HepG2 (cell line): Measurements from ENCODE around the gene RPL26. TPM values are rescaled to one million over a fixed set of nuclear protein-coding genes. Genes with fewer than 3 reads are reported as not detected.

Source experiments
- ATAD3A ChIP-seq: sonication (generic); formaldehyde crosslinking; IDR thresholded peaks from 2 replicates; pipeline ENCODE4 v1.4.0; 2020; ENCODE audit warnings: missing genetic modification reagents
- ATF1 ChIP-seq: IDR thresholded peaks from 2 replicates; pipeline ENCODE4 v1.6.1; 2016; ENCODE audit warnings: mild to moderate bottlenecking, control low read depth
- ELF4 ChIP-seq: sonication (generic); formaldehyde crosslinking; IDR thresholded peaks from 2 replicates; pipeline ENCODE4 v1.5.0; 2020; ENCODE audit warnings: missing genetic modification reagents, mild to moderate bottlenecking, moderate library complexity, borderline replicate concordance
- ERF ChIP-seq: IDR thresholded peaks from 2 replicates; pipeline ENCODE4 v1.6.1; 2018; ENCODE audit warnings: missing biosample characterization, missing genetic modification reagents
- FOXK2 ChIP-seq: fragments of 450-650 bp; IDR thresholded peaks from 2 replicates; pipeline ENCODE4 v1.6.1; 2016
- FOXP1 ChIP-seq, 2 experiments: fragments of 450-650 bp in 1 of 2; IDR thresholded peaks; 2 replicates each; pipeline ENCODE4 v1.6.1; 2017 to 2018; ENCODE audit warnings: antibody characterized with exemption in 1 of 2
- HIC2 ChIP-seq: sonication (generic); formaldehyde crosslinking; IDR thresholded peaks from 2 replicates; pipeline ENCODE4 v1.9.0; 2022; ENCODE audit warnings: low read depth, missing genetic modification reagents
- IRF2 ChIP-seq: IDR thresholded peaks from 2 replicates; pipeline ENCODE4 v1.6.1; 2018; ENCODE audit warnings: missing genetic modification reagents, missing compliant biosample characterization
- NCOR1 ChIP-seq: fragments of 200-600 bp; sonication (generic); IDR thresholded peaks from 2 replicates; pipeline ENCODE4 v1.7.0; 2017; ENCODE audit warnings: antibody characterized with exemption, low read length, borderline replicate concordance
- NFIC ChIP-seq: IDR thresholded peaks from 2 replicates; pipeline ENCODE4 v1.6.1; 2012; ENCODE audit warnings: mild to moderate bottlenecking, low read length, inconsistent platforms
- NFKBIZ ChIP-seq: IDR thresholded peaks from 2 replicates; pipeline ENCODE4 v1.6.1; 2018; ENCODE audit warnings: missing genetic modification reagents, missing compliant biosample characterization
- RAD51 ChIP-seq: fragments of 450-650 bp; IDR thresholded peaks from 2 replicates; pipeline ENCODE4 v1.6.1; 2016; ENCODE audit warnings: borderline replicate concordance
- RBFOX2 ChIP-seq: fragments of 200-400 bp; formaldehyde crosslinking; IDR thresholded peaks from 2 replicates; pipeline ENCODE4 v1.6.1; 2017; ENCODE audit warnings: low read depth, mild to moderate bottlenecking, low read length
- TMF1 ChIP-seq: sonication (generic); formaldehyde crosslinking; IDR thresholded peaks from 2 replicates; pipeline ENCODE4 v1.8.1; 2022; ENCODE audit warnings: low read depth, missing genetic modification reagents
- ZBTB33 ChIP-seq: sonication (generic); formaldehyde crosslinking; IDR thresholded peaks from 2 replicates; pipeline ENCODE4 v1.4.0; 2020; ENCODE audit warnings: missing genetic modification reagents
- ZBTB7A ChIP-seq: sonication (generic); formaldehyde crosslinking; IDR thresholded peaks from 2 replicates; pipeline ENCODE4 v1.8.0; 2022; ENCODE audit warnings: mild to moderate bottlenecking, missing genetic modification reagents
- ZNF232 ChIP-seq: sonication (generic); formaldehyde crosslinking; IDR thresholded peaks from 2 replicates; pipeline ENCODE4 v1.4.0; 2020; ENCODE audit warnings: missing genetic modification reagents, borderline replicate concordance
- ZNF264 ChIP-seq: sonication (generic); formaldehyde crosslinking; IDR thresholded peaks from 2 replicates; pipeline ENCODE4 v1.4.0; 2020; ENCODE audit warnings: missing genetic modification reagents
- ZNF280B ChIP-seq: sonication (generic); formaldehyde crosslinking; IDR thresholded peaks from 2 replicates; pipeline ENCODE4 v1.5.0; 2020; ENCODE audit warnings: missing genetic modification reagents, mild to moderate bottlenecking, borderline replicate concordance
- ZNF354B ChIP-seq: sonication (generic); formaldehyde crosslinking; IDR thresholded peaks from 2 replicates; pipeline ENCODE4 v1.8.0; 2022; ENCODE audit warnings: mild to moderate bottlenecking, missing genetic modification reagents
- ZNF414 ChIP-seq: sonication (generic); formaldehyde crosslinking; IDR thresholded peaks from 2 replicates; pipeline ENCODE4 v1.5.0; 2020; ENCODE audit warnings: missing genetic modification reagents
- ZNF44 ChIP-seq: sonication (generic); formaldehyde crosslinking; IDR thresholded peaks from 2 replicates; pipeline ENCODE4 v1.5.1; 2020; ENCODE audit warnings: mild to moderate bottlenecking, missing genetic modification reagents
- ZNF549 ChIP-seq: sonication (generic); formaldehyde crosslinking; IDR thresholded peaks from 2 replicates; pipeline ENCODE4 v1.5.0; 2020; ENCODE audit warnings: missing genetic modification reagents
- ZNF792 ChIP-seq: IDR thresholded peaks from 2 replicates; pipeline ENCODE4 v1.6.1; 2016
- ZSCAN29 ChIP-seq: sonication (generic); formaldehyde crosslinking; conservative IDR thresholded peaks from 2 replicates; pipeline ENCODE4 v1.4.0; 2020; ENCODE audit warnings: mild to moderate bottlenecking, missing genetic modification reagents
- polyA plus RNA-seq, 8 experiments: library from polyadenylated mRNA; depleted of rRNA in 3 of 8; stranded (reverse) in 7 of 8; unstranded in 1 of 8; fragments of >200 nt; fragmentation: Illumina TruSeq in 4 of 8; extraction: Trizol in 4 of 8; gene quantifications; 2 replicates each; pipeline versions ENCODE4 v1.2.1 to v1.2.3, GENCODE V29; 2011 to 2016; ENCODE audit warnings: low read depth in 4 of 8, missing spikeins in 1 of 8, mixed read lengths in 1 of 8; ENCODE audit not compliant: insufficient read depth in 1 of 8
- total RNA-seq, 5 experiments: library from RNA; depleted of rRNA; stranded (reverse); fragments of >200 nt; fragmentation: Illumina TruSeq; extraction: Trizol; gene quantifications; 2 replicates each; pipeline ENCODE4 v1.2.3, GENCODE V29; 2016; ENCODE audit warnings: low read depth in 1 of 5

Gene RPL26
- total and polyA plus RNA-seq, 2 of the 13 experiments (the other 11 are each of a cell fraction or from before 2014, with no cell fraction given), result 2,817 to 3,529 TPM

- TF ChIP-seq ERF (CRISPR knock-in tag) (peak; percentile 77; the same call in 1 of the 2 replicates), ZNF44 (CRISPR knock-in tag) (no peak), NCOR1 (no peak; the same call in 1 of the 2 replicates), NFKBIZ (CRISPR knock-in tag) (0 out of 2 replicates have a peak, but pooled peaks have one; percentile 56), ZNF549 (CRISPR knock-in tag) (no peak), HIC2 (CRISPR knock-in tag) (no peak), ZNF232 (no peak), ZNF414 (CRISPR knock-in tag) (0 out of 2 replicates have a peak, but pooled peaks have one; percentile 75), FOXP1 (IDR thresholded peaks at IDR 0.05) (no peak), FOXP1 (CRISPR knock-in tag; IDR thresholded peaks at IDR 0.05) (0 out of 2 replicates have a peak, but pooled peaks have one; percentile 29), ZSCAN29 (CRISPR knock-in tag) (no peak), NFIC (no peak), ZBTB33 (CRISPR knock-in tag) (peak; percentile 61; the same call in 1 of the 2 replicates), ATAD3A (no peak), RAD51 (no peak), ZBTB7A (CRISPR knock-in tag) (peak; percentile 64), FOXK2 (peak; percentile 37; the same call in 1 of the 2 replicates), ZNF792 (peak; percentile 21; the same call in 1 of the 2 replicates), RBFOX2 (peak; percentile 78), ATF1 (peak; percentile 77), IRF2 (CRISPR knock-in tag) (peak; percentile 90), ZNF280B (CRISPR knock-in tag) (no peak; the same call in none of the 2 replicates), ZNF264 (CRISPR knock-in tag) (peak; percentile 48), ELF4 (CRISPR knock-in tag) (peak; percentile 88; the same call in 1 of the 2 replicates), ZNF354B (no peak), TMF1 (CRISPR knock-in tag) (no peak)
Measured at GRCh38 chr17:8383143-8383822, at the start of gene RPL26 (continued).
